OCI-LY1 (cell line): ENCODE data around the gene LRRC1.

Experiments
- EZH2 ChIP-seq: fragments of 200-600 bp; sonication (generic), shearing (Covaris generic); IDR thresholded peaks from 2 replicates; pipeline ENCODE4 v1.8.0; 2017; ENCODE audit warnings: borderline replicate concordance, mixed run types, mild to moderate bottlenecking, antibody characterized with exemption, low read length, moderate library complexity, mixed read lengths
- TF ChIP-seq, protein P1 (sequence below): fragments of 200-600 bp; sonication (generic), shearing (Covaris generic); IDR thresholded peaks from 2 replicates; pipeline ENCODE4 v1.5.1; 2017; ENCODE audit warnings: mild to moderate bottlenecking, antibody characterized with exemption, low read length, moderate library complexity, mixed read lengths

- TF ChIP-seq, protein P1, sequence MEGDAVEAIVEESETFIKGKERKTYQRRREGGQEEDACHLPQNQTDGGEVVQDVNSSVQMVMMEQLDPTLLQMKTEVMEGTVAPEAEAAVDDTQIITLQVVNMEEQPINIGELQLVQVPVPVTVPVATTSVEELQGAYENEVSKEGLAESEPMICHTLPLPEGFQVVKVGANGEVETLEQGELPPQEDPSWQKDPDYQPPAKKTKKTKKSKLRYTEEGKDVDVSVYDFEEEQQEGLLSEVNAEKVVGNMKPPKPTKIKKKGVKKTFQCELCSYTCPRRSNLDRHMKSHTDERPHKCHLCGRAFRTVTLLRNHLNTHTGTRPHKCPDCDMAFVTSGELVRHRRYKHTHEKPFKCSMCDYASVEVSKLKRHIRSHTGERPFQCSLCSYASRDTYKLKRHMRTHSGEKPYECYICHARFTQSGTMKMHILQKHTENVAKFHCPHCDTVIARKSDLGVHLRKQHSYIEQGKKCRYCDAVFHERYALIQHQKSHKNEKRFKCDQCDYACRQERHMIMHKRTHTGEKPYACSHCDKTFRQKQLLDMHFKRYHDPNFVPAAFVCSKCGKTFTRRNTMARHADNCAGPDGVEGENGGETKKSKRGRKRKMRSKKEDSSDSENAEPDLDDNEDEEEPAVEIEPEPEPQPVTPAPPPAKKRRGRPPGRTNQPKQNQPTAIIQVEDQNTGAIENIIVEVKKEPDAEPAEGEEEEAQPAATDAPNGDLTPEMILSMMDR = no peak
- no peak for TF ChIP-seq EZH2
These were observed 151.1 kb downstream of the LRRC1 start for GRCh38 chr6:53945765-53946407.
